ENCODE results near the gene COMP.

Gene COMP

DNA sequence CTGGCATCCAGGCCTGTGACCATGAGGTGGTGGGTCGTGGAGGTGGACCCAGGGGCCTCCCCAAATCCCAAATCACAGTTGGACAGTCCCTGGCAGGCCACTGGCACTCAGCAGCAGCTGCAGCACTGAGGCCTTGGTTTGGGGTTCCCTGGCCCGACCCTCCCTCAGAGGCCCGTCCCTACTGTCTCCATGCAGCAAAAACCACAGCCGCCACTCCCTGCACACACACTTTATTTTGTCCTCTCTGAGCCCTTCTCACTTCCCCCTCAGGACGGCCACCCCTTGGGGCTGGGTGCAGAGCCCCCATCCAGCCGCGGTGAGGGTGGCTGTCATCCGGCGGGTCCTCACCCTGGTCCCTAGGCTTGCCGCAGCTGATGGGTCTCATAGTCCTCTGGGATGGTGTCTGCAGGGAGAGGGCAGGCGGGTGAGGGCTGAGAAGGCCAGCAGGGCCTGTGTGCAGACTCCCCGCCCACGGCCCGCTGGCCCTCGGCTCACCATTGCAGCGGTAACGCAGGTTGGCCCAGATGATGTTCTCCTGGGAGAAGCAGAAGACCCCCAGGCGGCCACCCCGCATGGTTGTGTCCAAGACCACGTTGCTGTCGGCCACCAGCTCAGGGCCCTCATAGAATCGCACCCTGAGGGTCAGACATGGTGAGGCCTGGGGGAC, 8.4 kb downstream of the COMP start:
- DNase-seq: no peak

DNA sequence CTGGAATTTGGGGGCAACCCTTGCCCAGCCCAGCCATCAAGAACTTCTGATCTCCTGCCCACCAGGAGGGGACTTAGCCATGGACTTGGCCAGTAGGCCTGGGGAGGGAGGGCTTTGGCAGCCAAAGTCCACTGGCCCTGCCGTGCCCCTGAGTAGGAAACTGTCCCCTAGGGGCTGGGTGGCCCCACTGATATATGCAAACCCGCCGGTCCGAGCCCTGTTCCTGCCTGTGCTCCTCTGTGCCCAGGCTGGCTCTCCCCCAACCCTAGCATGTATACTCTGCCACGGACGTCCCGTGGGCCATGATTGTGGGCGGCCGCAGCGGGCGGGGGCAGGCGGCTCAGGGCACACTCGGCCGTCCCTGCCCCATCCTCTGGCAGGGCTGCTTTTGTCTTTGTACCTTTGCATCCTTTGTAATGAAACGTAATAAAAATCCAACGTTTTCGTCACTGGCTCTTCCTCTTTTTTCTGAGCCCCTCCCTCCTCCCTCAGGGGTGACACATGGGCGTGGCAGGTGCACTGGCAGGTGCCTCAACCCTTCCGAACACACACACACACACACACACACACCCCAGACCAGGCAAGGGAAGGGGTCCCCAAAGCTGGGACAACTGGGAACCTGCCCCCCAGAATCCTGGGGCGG, 9.1 kb downstream of the COMP start:
- no peak for DNase-seq

DNA sequence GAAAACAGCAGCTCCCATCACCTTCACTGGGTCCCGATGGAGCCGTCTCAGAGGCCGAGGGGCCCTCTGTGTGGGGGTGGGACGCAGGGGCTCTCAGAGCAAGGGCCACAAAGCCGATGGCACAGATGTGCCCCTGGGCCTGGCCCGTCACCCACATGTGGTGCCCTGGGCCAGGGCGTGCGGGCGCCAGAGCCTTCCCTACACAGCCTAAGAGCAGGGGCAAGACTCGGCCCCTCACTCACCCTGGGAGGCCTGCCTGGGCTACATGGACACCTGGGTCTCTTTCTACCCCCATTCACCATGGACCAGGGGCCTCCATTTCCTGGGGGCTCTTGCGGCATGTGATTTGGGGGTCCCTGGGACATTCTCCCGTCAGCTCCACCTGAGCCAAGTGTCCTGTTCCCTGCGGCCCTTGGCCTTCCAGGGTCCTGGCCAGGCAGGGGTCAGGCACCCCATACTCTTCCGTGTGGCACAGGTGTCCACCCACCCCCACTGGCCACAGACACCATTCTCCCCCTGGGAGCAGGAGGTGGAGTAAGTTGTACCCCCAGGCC, 10.0 kb downstream of the COMP start:
- no peak for DNase-seq

DNA sequence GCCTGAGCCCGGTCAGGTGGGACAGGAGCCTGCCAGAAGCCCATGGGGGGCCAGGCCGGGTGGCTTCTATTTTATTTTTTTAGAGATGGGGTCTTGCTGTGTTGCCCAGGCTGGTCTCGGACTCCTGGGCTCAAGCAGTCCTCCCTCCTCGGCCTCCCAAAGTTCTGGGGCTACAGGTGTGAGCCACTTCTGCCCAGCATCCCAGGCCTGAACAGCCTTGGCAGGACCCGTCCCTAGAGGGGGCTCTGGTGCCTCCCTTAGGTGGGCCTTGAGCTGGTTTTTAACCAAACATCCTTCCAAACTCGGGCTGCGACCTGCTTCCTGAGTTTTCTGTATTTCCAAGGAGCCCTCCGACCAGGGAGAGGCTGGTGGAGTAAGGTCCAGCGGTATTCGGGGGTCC, 10.5 kb downstream of the COMP start:
- DNase-seq: no peak

DNA sequence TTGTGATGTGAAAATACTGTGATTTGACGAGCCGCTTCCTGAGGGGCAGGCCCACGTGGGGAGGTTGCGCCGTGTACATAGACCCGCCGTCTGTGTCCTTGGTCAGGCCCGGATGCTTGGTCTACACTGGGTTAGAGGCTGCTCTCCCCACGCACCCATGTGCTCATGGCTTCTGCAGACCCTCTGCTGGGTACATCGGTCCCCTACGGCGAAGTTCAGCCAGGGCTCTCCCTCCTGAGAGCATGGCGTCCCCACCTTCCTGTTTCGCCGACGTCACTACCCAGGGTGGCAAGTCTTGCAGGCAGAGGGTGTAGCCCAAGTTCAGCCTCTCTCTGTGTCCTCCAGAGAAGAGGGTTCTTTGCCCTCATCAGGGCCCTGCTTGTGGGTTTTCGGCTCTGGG, 11.0 kb downstream of the COMP start:
- DNase-seq: no peak

DNA sequence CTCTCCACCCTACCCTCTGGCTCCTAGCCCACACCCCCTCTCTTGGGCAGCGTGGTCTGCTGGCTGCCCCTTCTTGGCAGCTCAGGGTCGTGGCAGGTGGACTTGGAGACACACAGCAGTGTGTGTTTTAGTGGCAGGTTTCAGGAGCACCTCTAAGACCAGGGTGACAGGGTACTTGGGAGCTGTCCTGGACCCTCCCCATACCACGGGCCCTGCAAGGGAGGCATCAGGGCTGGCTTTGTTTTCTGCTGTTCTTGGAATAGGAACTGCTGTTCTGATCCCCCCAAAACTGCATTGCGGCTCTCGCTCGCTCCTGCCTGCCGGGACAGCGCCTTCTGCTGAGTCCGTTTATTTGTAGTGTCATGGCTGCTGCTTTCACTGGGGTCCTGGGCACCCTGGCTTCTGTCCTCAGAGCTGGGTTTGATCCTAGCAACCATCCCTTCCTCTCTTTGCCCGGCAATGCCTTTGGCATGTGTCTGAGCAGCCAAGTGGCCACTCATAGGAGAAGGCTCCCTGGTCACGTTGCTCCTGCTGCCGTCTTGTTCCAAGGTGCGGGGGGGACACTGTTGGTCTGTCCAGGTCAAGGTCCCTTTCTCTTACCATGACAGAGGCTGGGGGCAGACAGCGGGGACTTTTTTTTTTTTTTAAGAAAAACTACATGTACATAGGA, 12.1 kb downstream of the COMP start:
- DNase-seq: no peak

DNA sequence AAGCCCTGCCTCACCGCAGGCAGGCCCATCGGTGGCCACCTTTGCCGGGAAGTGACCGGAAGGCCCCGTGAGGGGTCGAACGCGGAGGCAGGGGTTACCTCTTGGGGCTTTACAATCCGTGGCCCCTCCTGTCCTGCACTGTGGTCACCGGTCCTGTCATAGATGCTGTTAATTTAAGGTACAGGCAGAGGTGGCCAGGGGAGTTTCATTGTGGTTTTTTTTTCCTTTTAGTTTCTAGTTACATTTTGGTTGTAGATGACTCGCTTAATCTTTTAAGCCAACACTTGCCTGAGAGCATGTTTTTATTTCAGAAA, 13.1 kb downstream of the COMP start:
- no peak for DNase-seq

DNA sequence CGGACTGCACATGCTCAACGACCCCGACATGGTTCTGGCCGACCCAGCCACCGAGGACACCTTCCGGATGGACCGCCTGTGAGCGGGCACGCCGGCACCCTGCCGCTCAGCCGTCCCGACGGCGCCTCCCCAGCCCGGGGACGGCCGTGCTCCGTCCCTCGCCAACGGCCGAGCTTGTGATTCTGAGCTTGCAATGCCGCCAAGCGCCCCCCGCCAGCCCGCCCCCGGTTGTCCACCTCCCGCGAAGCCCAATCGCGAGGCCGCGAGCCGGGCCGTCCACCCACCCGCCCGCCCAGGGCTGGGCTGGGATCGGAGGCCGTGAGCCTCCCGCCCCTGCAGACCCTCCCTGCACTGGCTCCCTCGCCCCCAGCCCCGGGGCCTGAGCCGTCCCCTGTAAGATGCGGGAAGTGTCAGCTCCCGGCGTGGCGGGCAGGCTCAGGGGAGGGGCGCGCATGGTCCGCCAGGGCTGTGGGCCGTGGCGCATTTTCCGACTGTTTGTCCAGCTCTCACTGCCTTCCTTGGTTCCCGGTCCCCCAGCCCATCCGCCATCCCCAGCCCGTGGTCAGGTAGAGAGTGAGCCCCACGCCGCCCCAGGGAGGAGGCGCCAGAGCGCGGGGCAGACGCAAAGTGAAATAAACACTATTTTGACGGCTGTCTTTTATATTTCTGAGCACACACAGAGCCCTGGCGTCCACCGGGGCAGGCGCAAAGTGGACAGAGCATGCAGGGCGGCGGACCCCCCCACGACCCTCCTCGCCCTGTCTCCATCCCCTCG, 13.6 kb downstream of the COMP start:
- DNase-seq: no peak

DNA sequence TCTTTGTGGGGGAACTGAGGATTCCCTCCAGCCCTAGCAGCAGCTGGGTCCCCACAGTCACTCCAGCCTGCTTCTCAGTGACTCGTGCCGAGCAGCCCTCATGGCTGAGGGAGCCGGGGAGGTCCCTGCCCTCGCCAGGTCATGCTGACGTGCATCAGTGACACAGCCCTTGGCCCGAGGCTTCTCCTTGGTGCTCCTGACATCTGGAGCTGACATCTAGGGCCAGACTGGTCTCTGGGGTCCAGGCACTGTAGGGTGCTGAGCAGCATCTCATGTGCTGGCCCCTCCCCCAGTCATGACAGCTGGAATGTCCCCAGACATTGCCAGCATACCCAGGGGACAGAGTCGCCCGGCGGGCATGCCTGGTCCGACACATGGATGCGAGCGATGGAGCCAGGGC, 14.4 kb downstream of the COMP start:
- DNase-seq: no peak

DNA sequence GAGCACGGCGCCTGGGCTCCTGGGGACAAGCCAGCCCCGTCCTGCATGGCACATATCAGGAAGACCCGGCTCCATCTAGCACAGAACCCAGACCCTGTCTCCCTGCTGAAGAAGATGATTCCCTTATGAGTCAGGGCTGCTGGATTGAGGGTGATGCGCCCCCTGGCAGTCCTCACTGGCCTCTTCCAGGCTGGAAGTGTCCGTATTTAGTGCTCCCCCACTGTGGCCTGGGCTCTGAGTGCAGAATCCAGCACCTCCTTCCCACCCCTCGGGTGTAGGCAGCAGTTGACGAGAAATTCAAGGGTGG, 14.9 kb downstream of the COMP start:
- DNase-seq: no peak

DNA sequence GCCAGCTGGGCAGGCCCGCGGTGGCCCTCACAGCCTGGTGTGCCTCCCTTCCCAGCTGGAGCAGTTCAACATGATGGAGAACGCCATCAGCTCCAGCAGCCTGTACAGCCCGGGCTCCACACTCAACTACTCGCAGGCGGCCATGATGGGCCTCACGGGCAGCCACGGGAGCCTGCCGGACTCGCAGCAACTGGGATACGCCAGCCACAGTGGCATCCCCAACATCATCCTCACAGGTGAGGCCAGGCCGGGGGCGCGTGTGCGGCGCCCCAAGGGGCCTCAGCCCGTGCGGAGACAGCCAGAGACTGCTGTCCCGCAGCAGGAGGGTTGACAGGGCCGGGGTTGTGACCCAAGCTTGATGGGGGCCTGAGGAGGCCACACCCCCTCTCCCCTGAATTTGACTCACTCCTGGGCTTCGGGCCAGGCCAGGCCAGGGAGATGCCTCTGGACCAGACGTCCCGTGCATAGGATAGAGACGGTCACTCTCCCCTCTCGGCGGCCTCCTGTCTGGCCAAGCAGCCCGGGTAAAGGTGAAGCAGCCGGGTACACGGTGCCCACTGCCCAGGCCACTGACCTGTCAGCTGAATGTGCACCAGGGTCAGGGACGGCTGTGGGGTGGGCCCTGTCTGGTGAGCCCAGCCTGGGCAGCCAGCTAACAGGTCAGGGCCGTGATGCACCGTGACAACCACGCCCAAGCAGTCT, 15.4 kb downstream of the COMP start:
- no peak for DNase-seq

DNA sequence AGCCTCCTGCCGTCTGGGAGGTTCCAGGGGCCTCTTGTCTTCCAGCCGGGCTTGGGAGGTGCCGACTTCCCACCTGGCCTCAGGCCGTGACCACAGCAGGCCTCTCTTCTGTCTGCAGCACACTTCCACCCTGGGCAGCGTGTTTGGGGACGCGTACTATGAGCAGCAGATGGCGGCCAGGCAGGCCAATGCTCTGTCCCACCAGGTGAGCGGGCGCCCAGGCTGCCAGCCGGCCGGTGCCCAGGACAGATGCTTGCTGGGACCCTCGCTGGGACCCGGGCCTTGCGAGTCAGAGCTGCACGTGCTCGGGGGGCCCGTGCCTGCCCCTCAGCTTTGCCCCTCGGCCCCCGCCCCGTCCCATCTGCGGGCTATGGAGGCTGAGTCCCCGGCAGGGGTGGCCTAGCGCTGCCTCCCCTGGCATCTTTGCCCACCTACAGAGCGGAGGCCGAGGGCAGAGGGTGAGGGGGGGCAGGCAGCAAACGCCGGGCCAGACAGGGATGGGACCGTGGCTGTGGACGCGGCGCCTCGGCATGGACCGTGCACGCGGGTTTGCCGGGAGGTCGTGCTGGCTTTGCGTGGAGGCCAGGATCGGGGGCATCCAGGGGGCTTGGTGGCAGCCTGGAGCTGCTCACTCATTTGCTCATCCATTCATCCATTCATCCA, 16.2 kb downstream of the COMP start:
- no peak for DNase-seq

DNA sequence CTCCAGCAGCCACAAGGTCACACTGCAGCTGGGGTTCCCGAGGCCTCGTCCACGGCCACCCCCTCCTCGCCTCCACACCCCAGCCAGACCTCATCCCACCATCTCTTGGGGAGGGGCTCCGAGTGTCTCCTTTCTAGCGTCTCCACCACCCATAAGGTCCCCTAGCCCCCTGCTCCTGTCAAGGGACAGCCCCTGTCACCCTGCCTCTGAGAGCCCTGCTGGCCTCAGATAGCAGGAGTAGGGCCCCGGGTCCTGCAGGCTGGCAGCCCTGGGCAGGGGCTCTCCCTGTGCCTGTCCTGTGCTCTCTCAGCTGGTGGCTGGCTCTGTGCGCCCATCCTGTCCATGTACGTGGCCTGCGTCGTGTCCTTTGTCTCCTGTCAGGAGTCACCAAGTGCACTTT, 17.0 kb downstream of the COMP start:
- DNase-seq: no peak

DNA sequence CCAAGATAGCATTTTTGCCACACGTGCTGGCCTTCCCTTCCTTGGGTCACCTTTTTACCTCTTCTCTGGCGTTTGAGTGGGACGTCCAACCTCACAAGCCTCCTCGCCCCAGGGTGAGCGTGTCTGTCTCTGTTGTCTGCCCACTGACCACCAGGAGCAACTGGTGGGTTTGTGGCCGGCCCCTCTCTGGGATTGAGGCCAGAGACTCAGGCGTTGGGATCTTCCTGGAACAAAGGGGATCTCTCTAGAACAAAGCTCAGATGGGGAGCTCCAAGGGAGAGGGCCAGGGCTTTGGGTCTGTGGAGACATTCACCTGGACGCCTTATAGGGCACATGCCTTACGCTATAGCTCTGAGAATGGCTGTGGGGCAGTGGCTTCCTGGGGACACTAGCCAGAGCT, 17.4 kb downstream of the COMP start:
- no peak for DNase-seq

DNA sequence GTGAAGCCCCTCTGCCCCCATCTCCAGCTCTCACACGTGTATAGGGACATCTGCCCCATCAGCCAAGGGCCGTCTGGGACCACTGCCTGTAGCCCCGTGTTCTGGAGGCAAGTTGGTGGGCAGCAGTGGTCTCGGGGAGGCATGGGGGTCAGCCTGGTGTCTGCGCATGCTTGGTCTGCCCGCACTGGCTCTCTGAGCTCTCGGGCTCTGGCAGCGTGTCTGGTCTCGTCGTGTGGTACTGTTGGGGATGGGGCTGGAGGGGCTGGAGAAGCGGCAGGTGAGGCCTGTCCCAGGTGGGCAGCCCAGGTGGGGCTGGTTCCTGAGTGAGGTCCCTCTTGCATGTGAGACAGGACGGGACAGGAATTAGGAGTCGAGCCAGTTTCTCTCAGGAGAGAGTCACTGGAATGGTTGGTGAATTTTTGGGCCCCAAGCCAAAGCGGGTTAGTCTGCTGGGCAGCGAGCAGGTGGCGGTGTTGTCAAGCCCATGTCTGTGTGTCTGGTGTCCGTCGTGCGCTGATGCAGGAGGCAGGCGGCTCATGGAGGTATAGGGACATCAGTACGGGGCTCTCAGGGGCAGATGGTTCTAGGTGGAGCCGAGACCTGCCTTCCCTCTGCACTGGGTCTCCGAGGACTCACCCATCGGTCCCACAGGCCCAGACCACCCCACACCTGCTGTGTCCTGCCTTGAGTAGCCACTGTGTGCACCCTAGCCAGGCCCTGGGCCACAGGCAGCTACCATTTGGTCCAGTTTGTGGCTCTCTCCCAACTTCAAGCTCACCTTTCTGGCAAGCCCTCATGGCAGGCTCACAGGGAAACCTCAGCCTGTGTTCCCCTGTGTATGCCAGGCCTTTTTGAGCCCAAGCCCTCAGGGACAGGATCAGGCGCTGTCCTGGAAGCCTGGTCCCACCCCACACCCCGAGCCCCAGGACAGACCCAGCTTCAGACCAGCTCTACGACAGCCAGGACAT, 18.2 kb downstream of the COMP start:
- DNase-seq: no peak

DNA sequence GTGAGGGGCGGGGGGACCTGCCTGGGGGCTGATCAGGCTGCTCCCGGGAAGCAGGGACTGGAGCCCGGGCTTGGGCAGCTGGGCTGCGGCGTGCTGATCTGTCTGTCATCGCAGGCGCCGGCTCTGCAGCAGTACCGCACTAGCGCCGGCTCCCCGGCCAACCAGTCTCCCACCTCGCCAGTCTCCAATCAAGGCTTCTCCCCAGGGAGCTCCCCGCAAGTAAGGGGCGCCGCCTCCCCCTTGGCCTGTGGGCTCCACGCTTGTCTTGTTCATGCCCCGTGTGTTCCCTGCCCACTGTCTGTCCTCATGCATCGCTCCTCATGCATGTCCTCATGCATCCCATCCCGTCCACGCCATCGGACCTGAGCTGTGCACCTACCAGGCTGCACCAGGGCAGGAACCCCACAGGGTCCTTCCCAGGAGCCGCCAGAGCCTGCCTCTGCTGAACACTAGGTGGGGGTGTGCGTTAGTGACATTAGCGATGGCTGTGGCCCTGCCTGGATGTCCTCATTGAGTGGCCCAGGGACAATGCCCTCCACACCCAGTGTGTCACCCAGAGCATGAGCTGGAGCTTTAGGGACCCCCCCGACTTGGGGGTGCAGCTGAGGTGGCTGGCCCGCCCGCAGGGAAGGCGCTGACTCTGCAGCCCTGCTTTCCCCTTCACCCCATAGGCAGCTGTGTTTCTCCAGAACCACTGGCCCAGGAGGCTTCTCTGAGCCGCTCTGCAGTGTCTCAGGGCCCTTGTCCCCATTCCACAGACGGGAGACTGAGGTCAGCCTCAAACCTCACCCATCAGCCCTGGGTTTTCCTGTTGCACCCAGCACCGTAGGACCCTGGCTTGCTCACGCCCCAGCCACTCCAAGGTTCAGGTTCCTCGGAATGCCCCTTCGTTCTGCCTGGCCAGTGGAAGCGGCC, 19.5 kb downstream of the COMP start:
- DNase-seq: no peak

DNA sequence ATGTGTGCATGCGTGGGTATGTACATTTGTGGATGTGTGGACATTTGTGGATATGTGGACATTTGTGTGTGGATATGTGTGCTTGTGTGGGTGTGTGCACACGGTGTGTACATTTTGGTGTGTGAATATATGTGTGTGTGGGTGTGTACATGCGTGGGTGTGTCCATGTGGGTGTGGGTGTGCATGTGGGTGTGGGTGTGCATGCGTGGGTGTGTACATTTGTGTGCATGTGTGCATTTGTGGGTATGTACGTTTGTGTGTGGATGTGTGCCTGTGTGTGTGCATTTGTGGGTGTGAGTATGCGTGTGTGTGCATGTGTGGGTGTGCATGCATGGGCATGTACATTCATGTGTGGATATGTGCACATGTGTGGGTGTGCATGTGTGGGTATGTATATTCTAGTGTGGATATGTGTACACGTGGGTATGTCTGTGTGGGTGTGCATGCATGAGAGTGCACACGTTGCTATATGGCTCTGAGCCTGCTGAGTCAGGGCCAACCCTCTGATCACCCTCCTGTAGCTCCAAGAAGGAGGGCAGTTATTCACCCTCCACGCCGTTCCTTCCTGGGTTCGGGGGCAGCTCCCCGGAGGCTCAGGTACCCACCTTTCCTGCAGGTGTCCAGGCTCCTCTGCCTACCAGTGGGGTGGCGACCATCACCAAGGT, 20.3 kb downstream of the COMP start:
- no peak for DNase-seq

DNA sequence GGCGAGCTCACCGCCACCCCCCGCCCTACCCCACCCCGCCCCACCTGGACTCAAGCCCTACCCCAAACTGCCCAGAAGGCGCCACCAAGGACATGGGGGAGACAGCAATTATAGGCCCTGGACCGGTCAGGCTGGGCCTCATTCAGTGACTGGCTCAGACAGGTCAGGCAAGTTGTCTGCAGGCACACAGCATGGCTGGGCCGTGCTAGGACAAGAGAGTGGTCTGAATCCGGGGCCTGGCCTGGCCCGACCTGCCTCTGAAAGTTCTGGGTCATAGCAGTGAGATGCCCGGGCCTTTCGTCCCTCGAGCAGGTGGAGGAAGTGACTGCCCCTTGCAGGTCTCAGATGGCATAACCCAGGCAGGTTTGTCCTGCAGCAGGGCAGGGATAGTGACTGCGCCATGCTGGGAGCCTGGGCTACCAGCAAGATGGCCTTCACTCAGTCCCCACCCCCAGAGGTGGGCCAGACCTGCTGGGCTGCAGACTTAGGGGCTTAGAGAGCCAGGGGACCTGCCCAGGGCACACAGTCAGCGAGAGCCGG, 21.0 kb downstream of the COMP start:
- DNase-seq: no peak

Measured in stimulated activated CD4-positive, alpha-beta T cell treated with anti-CD3 and anti-CD28 coated beads, Interleukin-2, amount 100 ng/mL, for 48 hours (primary cell).